Stimulated activated CD4-positive, alpha-beta T cell treated with anti-CD3 and anti-CD28 coated beads, Interleukin-4, amount 100 ng/mL, for 24 hours (primary cell): ENCODE measurements around the gene OGFR.
A peak's percentile ranks its signal among the peaks of the same experiment; 100 is the strongest.

Experiments used
- DNase-seq: peaks from one replicate; pipeline ENCODE4 v3.0.0-alpha.2; 2020

The OGFR gene

DNA sequence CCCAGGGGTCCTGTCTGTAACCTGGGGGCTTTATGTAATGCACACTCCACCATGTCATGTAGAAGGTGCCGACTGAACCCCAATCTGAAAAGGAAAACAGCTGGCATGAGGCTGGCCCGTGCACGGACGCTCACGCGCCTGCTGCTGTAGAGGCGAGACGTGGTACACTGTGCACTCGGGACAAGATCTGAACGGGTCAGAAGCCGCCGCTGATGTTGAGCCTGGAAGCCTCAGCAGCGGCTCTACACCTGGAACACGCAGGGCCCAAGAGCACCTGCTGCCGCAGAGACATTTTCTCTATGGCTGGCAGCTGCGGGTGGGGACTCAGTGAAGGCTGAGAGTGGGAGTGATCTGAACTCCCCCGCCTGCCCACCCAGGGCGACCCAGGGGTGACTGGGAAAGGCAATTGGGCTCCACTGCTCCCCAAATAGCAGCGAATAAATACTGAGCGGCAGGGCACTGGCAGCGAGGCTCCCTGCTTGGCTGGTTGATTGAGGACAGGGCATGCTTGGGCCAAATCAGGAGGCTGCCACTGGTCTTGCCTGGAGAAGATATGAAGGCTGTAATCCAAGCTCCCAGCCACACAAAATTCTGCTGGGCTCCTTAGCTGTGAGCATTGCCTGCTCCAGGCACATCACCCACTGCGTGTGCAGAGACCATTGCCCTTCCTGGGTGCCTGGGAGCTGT is 2.5 kb upstream of the OGFR start:
- DNase-seq: no peak

DNA sequence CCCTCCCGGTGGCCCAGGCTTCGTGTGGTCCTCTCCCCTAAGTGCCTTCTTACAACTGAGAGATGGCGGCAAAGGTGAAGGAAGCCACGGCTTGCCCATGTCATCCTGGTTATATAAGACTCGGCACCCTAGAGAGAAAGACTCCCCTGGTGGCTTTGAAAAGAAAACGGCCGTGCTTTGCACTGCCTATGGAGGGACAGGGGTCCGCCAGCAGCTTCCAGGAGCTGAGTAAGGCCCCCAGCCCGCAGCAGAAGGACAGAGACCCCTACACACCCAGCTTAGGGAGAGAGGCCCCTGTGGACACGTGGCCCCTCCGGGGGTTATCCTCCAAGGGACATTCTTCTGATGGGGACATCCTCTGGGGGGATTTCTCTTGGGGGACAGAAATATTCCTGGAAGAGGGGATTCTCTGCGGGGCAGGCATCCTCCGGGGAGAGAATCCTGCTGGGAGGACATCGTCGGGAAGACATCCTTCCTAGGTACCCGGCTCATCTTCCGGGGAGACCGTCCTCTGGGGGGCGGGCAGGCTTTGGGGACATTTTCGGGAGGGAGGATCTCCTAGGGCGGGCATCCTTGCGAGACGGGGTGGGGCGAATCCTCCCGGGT is 511 bp upstream of the OGFR start:
- no peak for DNase-seq

DNA sequence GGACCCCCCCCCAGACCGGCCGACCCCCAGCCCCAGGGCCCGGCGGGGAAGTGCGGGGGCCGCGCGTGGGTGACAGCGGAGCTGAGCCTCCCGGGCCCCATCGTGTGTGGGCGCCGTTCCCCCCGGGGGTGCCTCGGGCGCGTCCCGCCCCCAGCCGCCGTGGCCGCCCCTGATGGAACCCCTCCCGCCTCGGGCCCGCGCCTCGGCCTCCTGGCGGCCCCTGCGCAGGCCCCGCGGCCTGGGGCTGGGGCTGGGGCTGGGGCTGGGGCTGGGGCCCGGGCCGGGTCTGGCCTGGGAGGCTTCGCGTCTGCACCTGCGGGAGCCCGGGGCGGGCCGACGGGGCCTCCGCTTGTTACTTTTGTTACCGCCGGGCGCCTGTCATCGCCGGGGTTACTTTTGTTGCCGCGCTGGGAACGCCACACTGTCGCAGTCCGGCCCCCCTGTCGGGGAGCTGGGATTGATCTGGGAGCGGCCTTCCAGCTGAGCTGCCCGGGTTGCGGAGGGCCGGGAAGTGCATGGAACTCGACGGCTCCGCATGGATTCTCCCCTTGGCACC is 598 bp downstream of the OGFR start:
- DNase-seq: peak; percentile 40

DNA sequence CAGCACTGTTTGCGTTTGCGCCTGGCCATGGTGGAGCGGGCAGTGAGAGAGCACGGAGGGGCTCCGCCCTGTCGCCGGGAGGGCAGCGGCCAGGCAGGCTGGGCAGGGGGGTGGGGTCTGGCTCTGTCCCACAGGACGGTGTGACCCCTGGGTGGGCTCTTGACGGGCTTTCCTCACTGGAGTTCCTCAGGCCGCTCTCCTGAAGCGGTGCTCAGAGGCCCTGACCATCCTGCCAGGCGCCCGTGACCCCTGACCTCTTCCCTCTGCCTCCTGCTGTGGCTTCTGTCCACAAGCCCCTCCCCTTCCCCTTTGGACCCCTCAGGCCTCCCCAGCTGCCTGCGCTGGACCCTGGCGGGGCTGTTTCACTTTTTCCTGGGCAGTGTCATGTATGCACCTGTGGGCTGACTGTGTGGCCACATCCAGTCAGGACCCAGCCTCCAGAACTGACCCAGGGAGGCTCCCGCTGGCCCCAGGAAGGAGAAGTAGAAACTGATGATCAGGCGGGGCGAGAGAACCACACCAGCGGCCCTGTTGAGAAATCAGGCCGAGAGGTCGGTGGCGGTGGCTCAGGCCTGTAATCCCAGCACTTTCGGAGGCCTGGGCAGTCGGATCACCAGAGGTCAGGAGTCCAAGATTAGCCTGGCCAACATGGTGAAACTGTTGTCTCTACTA is 1.2 kb downstream of the OGFR start:
- no peak for DNase-seq

DNA sequence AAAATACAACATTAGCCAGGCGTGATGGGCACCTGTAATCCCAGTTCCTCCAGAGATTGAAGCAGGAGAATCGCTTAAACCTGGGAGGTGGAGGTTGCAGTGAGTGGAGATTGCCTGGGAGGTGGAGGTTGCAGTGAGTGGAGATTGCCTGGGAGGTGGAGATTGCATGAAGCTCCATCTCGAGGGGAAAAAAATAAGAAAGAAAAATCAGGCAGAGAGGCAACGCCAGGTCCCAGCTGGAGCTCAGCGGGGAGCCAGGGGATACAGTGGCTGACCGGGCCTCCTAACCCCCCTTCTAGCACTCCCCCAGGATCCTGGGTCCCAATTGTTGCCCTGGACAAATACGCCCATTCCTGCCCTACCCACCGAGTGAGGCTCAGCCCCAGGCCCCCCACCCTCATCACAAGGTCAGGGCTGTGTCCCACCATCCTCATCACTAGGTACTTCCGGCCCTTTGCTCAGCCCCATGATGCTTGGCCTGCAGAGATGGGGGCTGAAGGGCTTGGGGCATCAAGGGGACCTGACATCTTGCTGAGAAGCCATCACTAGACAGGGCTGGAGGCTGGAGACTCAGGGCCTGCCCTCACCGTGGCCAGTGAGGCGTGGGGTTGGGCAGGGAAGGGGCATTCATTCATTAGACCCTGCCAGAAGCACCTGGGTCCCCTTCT is 1.9 kb downstream of the OGFR start:
- no peak for DNase-seq

DNA sequence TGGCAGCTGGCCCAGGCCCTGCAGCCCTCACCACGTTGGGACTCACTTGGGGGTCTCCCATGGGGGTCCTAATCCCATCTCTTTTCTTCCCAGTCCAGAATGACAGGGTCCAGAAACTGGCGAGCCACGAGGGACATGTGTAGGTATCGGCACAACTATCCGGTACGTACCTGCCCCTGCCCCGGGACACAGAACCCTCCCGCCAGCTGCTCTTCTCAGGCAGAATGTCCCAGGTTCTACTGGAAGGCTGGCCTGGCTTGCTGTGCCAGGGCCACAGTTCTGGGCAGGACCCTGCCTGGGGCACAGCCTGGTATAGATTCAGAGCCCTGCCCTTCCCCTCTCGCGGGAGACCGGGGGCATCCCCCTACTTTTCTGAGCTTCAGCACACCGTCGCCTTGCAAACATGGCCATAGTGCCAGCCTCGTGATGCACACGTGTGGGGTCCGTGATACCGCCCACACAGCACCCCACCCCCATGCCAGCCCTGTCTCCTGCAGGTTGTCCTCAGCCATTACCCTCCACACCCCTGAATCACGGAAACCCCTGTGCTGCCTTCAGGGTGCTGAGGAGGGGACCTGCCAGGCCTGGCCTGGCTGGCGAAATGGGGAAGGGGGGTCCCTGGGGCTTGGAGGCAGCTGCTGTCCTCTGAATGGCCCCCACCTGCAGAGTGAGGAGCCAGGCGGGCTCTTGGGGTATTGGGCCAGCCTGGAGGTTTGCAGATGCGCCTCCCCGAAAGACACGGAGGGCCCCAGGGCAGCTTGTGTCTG is 3.0 kb downstream of the OGFR start:
- no peak for DNase-seq

DNA sequence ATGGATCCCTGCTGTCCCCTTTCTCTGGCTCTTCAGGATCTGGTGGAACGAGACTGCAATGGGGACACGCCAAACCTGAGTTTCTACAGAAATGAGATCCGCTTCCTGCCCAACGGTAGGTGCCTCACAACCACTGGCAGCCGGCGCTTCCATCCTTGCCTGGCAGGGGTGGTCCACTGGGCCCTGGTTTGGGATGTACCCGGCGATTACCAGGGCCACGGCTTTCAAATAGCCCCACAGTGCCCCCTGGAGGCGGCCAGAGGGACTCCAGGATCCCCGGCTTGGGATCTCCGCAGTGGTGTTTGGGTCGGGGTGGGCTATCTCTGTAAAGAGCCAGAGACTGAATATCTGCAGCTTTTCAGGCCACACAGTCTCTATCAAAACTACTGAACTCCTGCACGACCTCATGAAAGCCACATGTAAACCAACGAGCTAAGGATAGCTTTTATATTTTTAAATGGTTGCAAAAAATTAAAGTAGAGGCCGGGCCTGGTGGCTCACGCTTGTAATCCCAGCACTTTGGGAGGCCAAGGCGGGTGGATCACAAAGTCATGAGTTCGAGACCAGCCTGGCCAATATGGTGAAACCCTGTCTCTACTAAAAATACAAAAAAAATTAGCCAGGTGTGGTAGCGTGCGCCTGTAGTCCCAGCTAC is 3.7 kb downstream of the OGFR start:
- DNase-seq: peak; percentile 79

DNA sequence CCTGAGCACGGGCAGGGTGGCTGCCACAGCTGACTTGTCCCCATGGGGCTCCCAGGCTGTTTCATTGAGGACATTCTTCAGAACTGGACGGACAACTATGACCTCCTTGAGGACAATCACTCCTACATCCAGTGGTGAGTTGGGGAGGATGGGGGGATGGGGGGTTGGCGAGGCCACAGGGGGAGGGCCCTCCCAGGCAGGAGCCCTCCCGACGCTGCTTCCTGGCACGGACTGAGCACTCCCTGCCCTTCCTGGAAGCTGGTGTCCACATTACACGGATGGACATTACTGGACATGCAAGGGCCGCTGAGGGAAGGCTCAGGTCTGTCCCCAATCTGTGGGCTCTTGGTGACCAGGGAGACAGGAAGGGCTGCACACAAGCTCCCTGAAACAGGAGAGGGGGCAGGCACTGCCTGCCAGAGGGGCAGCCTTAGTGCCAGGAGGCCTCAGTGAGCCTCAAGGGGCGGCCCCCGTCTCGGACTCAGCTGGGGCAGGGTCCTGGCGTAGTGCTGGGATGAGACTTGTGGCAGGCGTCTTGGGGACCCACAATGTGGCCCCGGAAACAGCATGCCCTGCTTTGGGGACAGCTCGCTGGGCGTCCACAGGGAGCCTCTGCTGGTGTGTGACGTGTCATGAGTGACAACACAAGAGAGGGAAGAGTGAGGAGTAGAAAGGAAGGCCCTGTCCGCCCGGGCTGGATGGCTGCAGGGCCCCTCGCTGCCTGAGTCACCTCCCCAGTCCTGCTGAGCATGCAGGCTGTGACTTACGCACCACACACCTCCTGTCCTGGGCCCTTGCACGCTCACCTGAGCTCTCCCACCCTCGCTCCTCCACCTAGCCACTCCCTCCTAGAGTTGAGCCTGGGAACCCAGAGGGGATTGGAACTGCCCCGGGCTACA is 5.1 kb downstream of the OGFR start:
- DNase-seq: no peak

DNA sequence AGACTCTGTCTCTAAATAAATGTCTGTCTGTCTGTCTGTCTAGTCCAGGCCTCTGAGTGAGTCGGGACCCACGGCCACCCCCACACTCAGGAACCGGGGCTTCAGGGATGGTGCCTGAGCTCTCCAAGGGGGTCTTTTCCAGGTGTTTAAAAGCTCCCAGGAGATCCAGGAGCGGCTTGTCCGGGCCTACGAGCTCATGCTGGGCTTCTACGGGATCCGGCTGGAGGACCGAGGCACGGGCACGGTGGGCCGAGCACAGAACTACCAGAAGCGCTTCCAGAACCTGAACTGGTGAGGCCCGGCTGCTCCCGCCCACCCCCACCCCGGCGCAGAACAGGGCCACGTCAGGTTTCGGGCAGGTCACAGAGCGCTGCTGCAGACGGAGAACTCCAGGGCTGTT is 6.7 kb downstream of the OGFR start:
- no peak for DNase-seq

DNA sequence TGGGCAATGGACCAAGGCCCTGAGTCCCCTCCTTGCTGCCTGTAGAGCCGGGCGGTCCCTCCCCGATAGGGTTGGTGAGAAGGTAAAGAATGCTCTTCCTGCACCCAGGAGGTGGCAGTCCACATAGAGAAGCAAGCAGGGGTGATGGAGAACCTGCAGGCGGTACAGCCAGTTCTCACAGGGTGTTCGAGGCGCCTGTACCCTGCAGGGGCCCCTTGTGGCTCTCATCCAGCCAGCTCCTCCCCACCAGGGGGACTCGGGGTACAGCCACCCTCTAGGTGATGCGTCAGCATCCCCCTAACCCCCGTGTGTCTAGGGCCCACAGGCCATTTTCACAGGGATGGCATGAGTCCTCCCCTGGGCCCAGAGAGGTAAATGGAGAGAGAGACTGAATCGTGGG is 7.1 kb downstream of the OGFR start:
- DNase-seq: no peak

DNA sequence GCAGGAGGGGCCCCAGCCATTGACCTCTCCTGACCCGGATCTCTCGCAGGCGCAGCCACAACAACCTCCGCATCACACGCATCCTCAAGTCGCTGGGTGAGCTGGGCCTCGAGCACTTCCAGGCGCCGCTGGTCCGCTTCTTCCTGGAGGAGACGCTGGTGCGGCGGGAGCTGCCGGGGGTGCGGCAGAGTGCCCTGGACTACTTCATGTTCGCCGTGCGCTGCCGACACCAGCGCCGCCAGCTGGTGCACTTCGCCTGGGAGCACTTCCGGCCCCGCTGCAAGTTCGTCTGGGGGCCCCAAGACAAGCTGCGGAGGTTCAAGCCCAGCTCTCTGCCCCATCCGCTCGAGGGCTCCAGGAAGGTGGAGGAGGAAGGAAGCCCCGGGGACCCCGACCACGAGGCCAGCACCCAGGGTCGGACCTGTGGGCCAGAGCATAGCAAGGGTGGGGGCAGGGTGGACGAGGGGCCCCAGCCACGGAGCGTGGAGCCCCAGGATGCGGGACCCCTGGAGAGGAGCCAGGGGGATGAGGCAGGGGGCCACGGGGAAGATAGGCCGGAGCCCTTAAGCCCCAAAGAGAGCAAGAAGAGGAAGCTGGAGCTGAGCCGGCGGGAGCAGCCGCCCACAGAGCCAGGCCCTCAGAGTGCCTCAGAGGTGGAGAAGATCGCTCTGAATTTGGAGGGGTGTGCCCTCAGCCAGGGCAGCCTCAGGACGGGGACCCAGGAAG is 7.7 kb downstream of the OGFR start:
- no peak for DNase-seq

DNA sequence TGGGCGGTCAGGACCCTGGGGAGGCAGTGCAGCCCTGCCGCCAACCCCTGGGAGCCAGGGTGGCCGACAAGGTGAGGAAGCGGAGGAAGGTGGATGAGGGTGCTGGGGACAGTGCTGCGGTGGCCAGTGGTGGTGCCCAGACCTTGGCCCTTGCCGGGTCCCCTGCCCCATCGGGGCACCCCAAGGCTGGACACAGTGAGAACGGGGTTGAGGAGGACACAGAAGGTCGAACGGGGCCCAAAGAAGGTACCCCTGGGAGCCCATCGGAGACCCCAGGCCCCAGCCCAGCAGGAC is 8.2 kb downstream of the OGFR start:
- no peak for DNase-seq

DNA sequence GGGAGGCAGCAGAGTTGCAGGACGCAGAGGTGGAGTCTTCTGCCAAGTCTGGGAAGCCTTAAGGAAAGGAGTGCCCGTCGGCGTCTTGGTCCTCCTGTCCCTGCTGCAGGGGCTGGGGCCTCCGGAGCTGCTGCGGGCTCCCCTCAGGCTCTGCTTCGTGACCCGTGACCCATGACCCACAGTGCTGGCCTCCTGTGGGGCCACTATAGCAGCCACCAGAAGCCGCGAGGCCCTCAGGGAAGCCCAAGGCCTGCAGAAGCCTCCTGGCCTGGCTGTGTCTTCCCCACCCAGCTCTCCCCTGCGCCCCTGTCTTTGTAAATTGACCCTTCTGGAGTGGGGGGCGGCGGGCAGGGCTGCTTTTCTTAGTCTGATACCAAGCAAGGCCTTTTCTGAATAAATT is 9.0 kb downstream of the OGFR start:
- DNase-seq: no peak

DNA sequence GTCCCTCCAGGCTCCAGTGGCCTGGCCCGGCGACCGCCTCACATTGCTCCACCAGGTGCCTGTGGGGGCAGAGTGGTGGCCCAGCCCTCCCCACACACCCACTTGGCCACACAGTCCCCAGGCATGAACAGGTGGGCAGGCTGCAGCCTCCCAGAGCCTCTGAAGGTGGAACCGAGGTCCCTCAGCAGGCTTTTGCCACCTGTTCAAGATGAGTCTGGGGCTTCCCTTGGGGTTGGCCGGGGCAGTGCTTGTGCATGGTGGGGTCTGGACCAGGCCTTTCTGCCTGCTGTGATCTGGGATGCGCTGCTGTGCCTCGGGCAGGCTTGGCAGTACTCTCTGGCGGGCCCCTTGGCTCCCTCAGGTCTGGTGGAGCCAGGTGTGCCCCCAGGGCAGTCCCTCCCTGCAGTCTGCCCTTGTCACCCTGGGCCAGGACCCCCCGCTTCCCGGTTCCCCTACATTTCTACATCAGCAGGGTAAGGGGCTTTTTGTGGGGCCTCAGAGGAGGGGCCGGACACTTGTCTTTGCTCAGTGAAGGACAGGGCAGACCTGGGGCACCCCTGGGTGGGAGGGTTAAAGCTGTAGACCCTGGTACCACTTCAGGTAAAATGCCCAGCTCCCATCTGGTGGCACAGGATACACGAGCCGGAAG is 9.5 kb downstream of the OGFR start:
- no peak for DNase-seq

DNA sequence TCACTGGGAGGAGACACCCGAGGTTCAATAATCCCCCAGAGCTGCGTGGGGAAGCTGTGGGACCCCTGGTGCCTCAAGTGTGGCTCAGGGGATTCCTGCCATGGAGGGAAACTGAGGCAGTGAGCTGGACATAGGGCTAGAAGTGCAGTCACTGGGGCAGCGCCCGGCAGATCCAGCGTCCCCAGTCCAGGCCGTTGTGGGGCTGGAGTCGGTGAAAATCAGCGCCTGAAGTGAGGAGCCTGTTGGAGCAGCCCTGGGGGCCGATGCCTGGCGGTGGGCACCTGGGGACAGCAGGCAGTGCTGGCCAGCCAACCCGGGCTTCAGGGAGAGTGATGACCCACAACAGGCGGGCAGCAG is 10.1 kb downstream of the OGFR start:
- DNase-seq: no peak

DNA sequence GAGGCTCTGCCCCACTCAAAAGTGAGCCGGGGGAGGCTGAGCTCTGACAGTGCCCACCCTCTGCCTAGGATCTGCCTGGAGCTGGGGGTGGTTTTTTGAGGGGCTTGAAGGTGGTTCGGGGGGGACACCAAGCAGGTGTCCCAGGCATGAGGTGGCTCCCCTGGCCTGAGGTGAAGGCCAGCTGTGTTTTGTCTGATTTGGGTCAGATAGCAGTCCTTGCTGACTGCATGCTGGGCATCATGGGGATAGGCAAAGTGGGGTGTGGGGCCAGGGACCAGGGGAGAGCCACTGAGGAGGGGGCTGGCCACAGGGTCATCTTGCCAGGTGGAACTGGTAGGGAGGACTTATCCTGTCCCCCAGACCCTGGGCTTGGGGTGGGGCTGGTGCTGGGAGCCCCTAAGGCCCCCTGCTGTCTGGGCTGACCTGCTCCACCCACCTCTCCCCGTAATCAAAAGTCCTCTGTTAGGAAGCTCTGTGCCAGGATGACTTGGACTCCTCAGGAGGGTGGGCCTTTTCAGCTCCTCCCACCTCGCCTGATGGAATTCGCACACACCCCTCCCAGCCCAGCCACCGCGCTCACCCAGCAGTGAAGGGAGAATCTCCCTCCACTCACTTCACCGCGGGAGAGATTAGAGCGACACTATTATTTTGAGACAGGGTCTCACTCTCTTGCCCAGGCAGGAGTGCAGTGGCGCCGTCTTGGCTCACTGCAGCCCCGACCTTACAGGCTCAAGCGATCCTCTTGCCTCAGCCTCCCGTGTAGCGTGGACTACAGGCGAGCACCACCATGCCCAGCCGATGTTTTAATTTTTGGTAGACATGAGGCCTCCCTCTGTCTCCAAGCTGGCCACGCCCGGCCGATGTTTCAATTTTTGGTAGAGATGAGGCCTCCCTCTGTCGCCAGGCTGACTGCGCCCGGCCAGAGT is 10.7 kb downstream of the OGFR start:
- DNase-seq: no peak

DNA sequence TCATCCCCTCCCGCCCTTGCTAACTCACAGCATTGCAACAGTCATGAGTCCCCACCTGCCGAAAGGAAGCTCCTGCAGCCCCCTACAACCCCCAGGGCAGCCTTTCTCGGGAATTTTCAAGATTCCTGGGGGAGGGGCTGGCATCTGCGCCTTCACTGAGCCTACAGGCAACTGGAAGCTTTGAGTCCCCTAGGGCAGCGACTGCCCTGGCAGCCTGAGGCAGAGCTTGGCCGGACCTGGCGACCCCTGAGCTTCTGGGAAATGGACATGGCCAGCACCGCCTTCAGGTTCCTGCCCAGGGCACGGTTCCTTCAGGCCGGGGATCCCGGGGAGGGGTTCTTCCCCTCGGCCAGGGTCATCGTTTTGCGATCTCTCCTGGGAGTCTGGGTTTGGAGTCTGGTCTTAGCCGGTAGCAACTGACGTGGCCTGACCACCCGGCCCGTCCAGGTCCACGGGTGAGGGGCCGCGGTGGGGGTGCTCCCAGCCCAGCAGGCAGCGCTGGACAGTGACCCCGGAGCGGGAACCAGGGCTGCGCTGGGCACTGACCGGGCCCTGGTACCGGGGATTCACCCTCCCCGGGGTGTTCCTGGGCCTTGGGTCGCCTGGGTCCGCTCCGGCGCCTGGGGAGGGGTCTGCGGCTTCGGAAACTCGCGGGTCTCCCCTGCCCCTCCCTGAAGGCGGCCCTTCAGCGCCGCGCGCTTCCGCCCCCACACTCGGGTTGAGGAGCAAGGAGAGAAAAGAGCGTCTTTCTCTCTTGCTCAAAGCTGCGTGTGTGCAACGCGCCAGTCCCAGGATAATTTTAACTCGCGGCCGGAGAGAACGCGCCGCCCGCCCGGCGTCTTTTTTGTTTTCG is 11.6 kb downstream of the OGFR start:
- no peak for DNase-seq
